Renal cortical epithelial cell (primary cell): ENCODE data around the gene SFT2D3. TPM values are rescaled to one million over a fixed set of nuclear protein-coding genes. Genes with fewer than 3 reads are reported as not detected.
"Not testable (repeated sequence)": the region's sequence is repeated elsewhere in the genome, so short reads cannot be mapped to it uniquely, and the experiment has no call there.

Experiments
- DNase-seq: peaks from one replicate; pipeline ENCODE4 v3.0.0-alpha.2; 2011; ENCODE audit warnings: low read depth
- total RNA-seq: library from RNA; depleted of rRNA; stranded (reverse); fragments of >200 nt; gene quantifications from 2 replicates; pipeline ENCODE4 v1.2.3, GENCODE V29; 2014

The SFT2D3 gene
- total RNA-seq, 1 donor from 2014 or later = 9.2 TPM

GRCh38 chr2:127740665-127741288 is 39.5 kb downstream of the SFT2D3 start:
- DNase-seq = no peak

DNA sequence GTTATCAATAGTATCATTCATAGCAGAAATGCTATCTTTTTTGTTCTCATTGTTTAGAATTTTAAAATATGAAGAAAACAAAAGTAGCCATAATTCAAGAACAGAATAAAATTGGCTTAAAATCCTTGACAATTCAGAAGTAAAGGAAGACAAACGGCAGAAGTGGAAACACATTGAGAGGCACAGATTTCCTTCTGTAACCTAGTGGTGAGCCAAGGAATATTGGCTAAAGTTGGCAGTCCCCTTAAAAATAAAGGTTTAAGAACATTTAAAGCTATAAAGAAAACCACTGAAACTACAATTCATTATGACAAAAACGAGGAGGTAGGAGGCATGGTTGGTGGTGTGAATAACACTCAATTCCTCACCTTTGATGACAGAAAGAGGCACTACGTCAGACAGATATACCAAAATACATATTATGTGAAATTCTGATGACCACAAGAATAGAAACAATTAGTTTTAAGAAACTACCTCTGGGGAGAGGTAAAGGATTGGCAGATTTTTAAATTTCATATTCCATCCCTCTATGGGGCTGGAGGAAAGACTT is 42.3 kb downstream of the SFT2D3 start:
- no peak for DNase-seq

DNA sequence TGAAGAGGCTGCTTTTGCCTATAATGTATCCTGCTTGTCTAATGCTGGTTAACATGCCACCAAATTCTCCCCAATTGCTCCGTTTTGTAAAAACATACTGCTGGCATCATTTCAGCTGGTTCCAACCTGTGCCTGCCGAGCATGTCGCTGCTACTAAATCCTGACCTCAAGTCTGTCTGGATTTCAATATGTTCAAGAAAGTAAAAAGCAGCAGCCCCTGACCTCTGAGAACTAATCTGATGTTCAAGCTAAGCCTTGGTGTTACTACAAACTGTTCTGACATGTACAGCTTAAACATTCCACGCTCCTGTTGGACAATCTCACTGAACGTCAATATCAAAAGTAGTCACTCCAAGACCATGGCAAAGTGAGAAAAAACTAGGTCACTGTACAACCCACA is 46.3 kb downstream of the SFT2D3 start:
- DNase-seq = no peak

- not testable (repeated sequence) for DNase-seq
These were observed 48.2 kb downstream of the SFT2D3 start for GRCh38 chr2:127749537-127749936.

- DNase-seq = no peak
These were observed 52.1 kb downstream of the SFT2D3 start for GRCh38 chr2:127753374-127753773.

GRCh38 chr2:127754186-127754585 is 52.9 kb downstream of the SFT2D3 start:
- DNase-seq = no peak

Other genes with a start within 250 kb of the SFT2D3 start
- gene IWS1, start 175.0 kb upstream of the SFT2D3 start, total RNA-seq = 46.5 and 71.3 TPM in 2 replicates
- 0.17 and 0.25 TPM in 2 replicates for gene MYO7B, start 165.8 kb upstream of the SFT2D3 start, total RNA-seq
- gene GPR17, start 55.3 kb upstream of the SFT2D3 start, total RNA-seq = not detected in 2 replicates
- 0.87 and 3.7 TPM in 2 replicates for gene LIMS2, start 26.0 kb upstream of the SFT2D3 start, total RNA-seq
- 20.7 and 60.7 TPM in 2 replicates for gene WDR33, start 109.7 kb downstream of the SFT2D3 start, total RNA-seq
- gene POLR2D, start 156.7 kb downstream of the SFT2D3 start, total RNA-seq = 16.8 and 32.1 TPM in 2 replicates
- 21.0 and 27.6 TPM in 2 replicates for gene AMMECR1L, start 184.5 kb downstream of the SFT2D3 start, total RNA-seq